Activated T-helper 9 cell treated with anti-CD3 and anti-CD28 coated beads, Interleukin-2, amount 50 U/mL, for 16 hours (primary cell): Measurements from ENCODE around the gene UCP2.

Source experiments
- DNase-seq: peaks from one replicate; pipeline ENCODE4 v3.0.0-alpha.2; 2020; ENCODE audit warnings: low read depth

UCP2 gene, protein sequence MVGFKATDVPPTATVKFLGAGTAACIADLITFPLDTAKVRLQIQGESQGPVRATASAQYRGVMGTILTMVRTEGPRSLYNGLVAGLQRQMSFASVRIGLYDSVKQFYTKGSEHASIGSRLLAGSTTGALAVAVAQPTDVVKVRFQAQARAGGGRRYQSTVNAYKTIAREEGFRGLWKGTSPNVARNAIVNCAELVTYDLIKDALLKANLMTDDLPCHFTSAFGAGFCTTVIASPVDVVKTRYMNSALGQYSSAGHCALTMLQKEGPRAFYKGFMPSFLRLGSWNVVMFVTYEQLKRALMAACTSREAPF

DNA sequence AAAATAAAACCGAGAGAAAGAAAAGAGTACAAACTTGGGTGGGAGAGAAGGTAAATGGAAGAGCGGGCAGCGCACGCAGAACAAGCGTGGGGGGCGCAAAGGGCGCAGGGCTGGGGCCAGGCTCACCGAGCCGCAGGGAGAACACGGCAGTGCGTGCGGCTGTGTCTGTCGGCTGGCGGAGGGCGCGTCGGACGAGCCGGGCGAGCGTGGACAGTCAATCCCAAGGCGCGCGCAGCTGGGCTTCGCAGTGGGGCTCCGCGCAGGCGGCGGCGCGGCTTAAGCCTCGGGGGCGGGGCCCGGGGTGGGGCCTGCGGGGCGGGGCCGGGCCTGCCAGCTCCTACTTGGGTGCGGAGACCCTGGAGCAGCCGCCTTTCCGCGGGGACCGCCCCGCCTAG lies at the start of gene UCP2:
Gene UCP2 (minus strand): TSS at position 249 of the 395 bp plus-strand sequence. CDS start 4,465 bp downstream, outside the sequence.
- DNase-seq = peak; percentile 78

DNA sequence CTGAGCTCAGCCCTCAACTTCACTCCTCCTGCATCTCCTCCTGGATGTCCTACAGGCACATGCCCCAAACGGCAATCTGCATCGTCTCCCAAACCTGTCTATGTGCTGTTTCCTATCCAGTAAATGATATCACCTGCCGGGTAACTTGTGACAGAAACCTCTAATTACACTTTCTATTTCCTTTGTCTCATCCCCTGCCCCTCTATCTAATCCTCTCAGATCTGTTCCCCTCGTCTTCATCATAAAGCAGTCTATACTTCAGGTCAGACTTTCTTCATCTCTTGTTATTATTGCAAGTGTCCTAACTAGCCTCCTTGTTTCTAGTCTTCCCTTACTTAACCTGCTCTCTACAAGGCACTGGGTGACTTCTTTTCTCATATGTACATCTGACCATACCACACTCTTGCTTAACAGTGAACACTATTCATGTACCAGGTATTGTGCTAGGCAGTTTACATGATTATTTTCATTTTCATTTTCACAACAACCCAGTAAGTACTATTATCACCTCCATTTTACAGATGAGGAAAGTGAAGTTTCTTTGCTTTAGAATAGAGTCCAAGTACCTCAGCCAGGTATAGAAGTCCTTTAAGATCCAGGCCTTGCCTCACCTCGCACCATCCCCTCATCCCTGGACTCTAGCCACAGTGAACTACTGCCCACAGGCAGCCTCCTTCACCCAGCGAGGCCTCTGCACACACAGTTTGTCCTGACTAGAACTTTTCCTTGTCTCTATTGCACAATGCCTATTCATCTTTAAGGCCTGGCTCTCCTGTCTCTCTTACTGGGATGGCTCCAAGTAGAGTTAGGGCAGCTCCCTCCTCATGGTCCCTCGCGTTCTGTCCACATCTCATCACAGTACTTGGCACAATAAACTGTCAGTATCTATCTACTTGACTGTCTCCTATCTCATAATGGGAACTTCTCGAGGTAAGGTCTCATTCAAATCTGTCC lies 48.4 kb upstream of the UCP2 start:
- DNase-seq = no peak

- no peak for DNase-seq
Measured at GRCh38 chr11:74025467-74026166, 43.0 kb upstream of the UCP2 start.

- no peak for DNase-seq
Measured at GRCh38 chr11:74024261-74025029, 41.8 kb upstream of the UCP2 start.

DNA sequence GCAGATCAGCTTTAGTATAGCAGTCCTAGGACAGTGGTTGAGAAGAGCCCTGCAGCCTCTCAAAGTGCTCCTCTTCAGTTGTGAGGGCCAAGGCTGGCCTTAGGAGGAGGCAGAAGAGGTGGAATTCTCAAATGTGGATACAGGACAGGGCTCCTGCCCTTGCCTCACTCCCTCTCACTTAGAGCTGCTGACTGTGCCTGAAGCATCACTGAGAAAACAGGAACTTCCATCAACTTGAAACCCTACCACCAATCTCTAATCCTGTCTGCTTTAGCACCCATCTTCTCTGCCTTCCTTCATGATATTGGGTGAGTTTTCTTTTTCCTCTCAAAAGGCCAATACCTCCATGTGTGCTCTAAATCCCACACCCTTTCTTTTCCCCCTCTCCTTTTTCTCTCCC lies 40.6 kb upstream of the UCP2 start:
- no peak for DNase-seq

- DNase-seq = no peak
Measured at GRCh38 chr11:74022546-74022945, 39.9 kb upstream of the UCP2 start.

DNA sequence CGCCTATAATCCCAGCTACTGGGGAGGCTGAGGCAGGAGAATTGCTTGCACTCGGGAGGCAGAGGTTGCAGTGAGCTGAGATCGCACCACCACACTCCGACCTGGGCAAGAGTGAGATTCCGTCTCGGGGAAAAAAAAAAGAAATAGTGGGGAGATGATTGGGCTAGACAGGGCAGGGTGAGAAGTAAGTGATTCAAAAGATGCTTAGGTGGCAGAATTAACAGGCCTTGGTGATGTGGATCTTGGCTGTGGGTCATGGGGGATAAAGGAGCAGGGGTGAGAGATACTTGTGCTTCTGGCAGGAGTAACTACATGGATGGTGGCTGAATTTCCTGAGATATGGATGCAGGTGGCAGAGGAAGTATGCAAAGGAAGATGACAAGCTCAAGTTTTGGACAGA lies 39.4 kb upstream of the UCP2 start:
- no peak for DNase-seq

- no peak for DNase-seq
Measured at GRCh38 chr11:74020539-74020938, 37.9 kb upstream of the UCP2 start.

DNA sequence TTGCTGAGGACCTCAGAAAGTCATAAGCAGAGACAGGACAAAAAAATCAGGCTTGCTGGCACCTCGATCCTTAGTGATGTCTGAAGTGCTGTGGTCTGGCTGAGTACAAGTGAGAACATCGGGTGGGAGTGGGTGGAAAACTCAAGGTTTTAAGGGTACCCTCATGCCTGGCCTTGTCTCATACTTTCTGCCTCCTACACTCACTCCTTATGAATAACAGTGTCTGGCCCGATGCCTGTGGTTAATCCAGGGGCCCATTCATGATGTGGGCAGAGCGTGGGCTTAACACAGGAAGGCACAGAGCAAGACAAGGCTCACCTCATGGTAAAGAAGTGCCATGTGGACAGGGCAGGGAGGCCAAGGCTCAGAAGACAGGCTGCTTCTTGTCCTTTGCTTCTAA lies 37.2 kb upstream of the UCP2 start:
- DNase-seq = peak; percentile 59

GRCh38 chr11:74019104-74019738 lies 36.6 kb upstream of the UCP2 start:
- DNase-seq = no peak

DNA sequence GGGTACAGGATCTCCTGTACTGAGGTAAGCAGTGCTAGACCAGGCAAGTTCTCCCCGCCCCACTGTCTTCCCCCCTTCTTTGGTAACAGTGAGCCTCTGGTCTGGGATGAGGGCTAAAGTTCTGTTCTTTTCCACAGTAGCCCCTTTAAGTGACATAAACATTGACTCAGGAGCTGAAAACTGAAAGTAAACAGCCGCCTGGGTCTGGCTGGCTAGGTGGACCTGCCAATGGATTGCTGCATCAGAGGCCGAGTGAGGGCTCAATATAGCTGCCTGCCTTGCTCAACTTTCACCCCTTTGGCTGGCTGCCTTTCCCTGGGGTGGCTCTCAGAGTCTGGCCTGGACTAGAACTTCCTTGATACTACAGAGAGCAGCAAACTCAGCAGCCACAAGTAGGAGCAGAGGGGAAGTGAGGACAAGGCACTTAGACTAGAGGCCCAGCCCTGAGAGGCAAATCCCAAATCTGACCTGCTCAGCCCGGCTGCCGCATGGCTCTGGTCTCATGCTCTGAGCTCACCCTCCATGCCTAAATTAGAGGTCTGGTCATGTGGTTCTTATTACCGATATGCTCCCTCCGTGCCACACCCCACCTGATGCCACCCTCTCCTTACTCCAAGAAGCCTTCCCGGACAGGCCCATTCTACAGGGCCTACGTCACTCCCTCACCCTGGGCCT lies 35.8 kb upstream of the UCP2 start:
- no peak for DNase-seq

GRCh38 chr11:74017631-74018030 lies 35.0 kb upstream of the UCP2 start:
- DNase-seq = no peak

DNA sequence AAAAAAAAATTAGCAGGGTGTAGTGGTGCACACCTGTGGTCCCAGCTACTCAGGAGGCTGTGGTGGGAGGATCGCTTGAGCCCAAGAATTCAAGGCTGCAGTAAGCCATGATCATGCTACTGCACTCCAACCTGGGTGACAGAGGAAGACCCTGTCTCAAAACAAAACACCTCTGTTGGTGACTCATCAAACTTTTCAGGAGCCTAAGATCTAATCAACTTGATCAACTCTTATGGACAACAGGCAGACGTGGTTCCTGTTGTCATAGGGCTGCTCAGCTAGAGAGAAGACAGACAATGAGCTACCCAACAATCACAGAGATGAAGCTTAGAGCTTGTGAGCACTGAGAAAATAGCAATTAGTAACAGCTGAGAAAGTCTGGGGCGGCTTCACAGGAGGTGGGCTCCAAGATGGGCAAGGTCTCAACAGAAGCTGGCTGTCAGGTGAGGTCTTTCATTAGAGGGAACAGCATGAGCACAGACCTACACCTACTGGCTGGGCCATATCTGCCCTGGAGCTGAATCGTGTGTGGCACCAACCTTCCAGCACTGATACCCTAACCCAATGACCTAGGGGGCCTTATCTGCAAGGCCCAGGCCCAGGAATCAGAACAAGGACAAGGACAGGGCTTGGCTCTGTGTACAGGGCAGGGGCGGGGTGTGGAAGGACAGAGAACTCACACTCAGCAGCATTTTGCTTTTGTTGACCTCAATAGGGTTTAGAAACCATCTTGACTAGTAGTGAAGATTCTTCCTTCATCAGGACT lies 33.5 kb upstream of the UCP2 start:
- DNase-seq = no peak

- DNase-seq = no peak
Measured at GRCh38 chr11:74014880-74015279, 32.2 kb upstream of the UCP2 start.

DNA sequence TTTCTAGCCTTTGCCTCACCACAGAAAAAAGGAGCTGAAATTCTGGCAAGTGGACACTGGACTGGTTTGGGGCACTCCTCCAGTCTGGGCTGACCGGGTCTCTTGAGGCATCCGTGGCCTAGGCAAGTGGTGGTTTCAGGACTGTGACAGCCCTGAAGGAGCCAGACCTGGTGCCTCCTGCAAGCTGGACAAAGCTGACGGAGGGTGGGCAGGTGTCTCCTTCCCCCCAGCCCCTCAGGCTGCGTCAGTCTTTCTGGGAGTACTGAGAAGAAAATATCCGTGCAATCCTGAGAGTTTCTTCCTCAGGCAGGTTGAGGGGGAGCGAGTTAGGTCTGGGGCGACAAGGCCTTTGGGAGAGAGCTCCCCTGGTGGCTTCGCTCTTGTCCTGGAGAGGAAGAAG lies 30.5 kb upstream of the UCP2 start:
- DNase-seq = no peak

- no peak for DNase-seq
Measured at GRCh38 chr11:74012074-74012809, 29.6 kb upstream of the UCP2 start.

GRCh38 chr11:74011360-74012073 lies 28.9 kb upstream of the UCP2 start:
- peak; percentile 28 for DNase-seq
